ENCODE results near the gene PLCB4. TPM values are rescaled to one million over a fixed set of nuclear protein-coding genes. Genes with fewer than 3 reads are reported as not detected.

The PLCB4 gene
- total RNA-seq: not detected

DNA sequence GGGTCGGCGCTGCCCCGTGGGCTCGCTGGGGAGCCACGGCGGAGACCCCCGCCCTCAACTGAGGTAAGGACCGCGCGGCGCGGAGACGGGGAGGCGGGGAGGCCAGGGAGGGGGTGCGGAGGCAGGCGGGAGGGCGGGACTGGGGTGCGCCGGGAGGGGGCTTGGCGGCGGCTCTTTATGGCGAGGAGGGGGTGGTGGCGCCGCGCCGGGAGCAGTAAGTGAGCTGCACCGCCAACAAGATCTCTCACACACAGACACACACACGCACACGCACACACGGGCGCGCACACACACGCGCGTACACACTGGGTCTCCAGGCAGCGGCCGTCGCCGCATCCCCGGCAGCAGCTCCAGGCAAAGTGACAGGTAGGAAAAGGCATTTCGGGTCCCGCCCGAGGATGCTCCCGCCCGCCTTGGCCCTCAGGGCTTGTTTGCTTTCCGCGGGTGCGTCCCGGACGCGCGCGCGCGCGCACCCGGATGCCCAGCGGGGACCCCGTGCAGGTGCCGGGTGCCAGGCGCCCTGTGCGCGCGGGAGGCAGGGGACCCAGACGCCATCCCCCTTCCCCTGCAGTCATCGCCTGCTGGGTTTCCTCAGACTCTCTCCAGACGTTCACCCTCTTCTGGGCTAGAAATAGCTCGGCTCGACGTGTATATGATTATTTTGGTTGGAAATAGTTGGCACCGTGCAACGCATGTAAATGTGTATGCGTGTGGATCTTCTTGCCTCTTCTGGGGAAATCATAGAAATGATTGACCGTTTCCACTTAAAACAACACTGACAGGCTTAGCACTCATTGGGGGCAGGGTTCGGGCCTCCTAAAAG lies at the start of gene PLCB4:
Gene PLCB4, plus strand, starts transcription at position 247 of the 823 bp plus-strand sequence. CDS start 238,728 bp downstream, outside the sequence.
- Mint-ChIP-seq H3K36me3 (peaks cover 6% of the 10 kb centered on the region), H3K27me3 (peaks cover 6 to 15% of the 10 kb centered on the region in 2 donors), H3K9me3 (peaks cover 3% of the 10 kb centered on the region), H3K27ac (no peak within 1 kb of the TSS), H3K4me1 (ENCODE audit: low read depth in 2 of 2) (peaks cover 4 to 5% of the 10 kb centered on the region in 2 donors), H3K4me3 (peak within 1 kb of the TSS; percentile 40)
- ATAC-seq (no peak), DNase-seq (ENCODE audit: low spot score) (no peak)

DNA sequence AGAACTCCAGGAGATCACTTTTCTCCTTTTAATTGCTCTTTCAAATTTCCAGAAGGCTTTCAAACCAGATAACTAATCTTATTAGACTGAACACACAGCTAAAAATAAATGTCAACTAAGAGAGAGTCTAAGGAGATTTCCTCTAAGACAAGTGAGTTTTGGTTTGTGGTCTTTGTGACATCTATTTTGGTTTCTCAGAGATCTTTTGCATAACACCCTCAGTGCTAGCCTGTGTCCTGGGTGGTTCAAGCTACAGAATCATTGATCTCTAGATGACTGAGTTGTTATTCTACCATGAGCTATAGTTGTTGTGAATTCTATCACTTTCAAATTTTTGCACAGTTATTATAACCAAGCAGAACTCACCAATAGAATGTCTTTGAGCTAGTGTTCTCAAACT lies 49.1 kb upstream of the PLCB4 start:
- peaks cover 0 to 6% of the 10 kb centered on the region in 2 donors for H3K4me1 Mint-ChIP-seq (ENCODE audit: low read depth in 2 of 2)
- no peaks in the 10 kb centered on the region for H3K36me3 Mint-ChIP-seq
- H3K4me3 Mint-ChIP-seq: no peak overlapping the region
- no peak overlapping the region for H3K27ac Mint-ChIP-seq
- DNase-seq (ENCODE audit: low spot score) (no peak), ATAC-seq (no peak)
- no peaks in the 10 kb centered on the region for H3K9me3 Mint-ChIP-seq
- peaks cover 0 to 7% of the 10 kb centered on the region in 2 donors for H3K27me3 Mint-ChIP-seq

DNA sequence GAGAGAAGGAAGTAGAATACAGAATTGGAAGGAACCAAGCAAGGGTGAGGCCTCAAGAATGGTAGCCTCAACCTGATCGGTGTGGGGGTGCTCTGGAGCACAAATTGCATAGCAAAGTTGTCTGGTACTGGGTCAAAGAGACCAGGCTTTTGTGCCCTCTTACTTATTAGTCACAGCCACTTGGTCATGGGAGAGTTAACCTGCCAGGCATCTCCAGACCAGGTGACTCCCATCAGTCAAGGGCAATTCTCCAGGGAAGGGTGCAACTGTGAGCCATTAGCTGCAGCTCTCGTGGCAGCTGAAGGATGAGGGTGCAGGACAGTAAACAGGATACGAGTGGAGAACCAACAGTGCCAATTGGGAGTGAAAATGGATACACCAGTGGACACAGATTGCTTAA lies 47.7 kb upstream of the PLCB4 start:
- H3K4me1 Mint-ChIP-seq (ENCODE audit: low read depth in 2 of 2): peaks cover 0 to 6% of the 10 kb centered on the region in 2 donors
- H3K9me3 Mint-ChIP-seq: no peaks in the 10 kb centered on the region
- H3K4me3 Mint-ChIP-seq: no peak overlapping the region
- DNase-seq (ENCODE audit: low spot score): no peak
- H3K36me3 Mint-ChIP-seq: no peaks in the 10 kb centered on the region
- peaks cover 0 to 7% of the 10 kb centered on the region in 2 donors for H3K27me3 Mint-ChIP-seq
- no peak overlapping the region for H3K27ac Mint-ChIP-seq
- ATAC-seq: no peak

DNA sequence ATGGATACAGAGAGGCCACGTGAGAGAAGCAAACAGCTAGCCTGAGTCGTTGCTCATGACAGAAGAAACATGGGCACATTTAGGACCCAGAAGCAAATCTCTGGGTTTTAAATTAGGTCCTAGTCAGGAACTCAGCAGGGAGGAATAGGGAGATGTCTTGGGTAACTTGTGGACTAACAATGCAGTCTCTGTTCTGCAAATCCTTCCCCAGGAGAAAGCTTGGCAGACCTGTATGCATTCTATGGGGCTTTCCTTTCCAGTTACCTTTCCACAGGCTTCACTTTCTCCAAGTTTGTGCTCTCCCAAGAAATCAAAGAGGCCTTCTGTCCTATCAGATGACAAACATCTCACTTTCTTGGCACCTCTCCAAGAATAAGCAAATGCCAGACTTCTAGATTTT lies 47.2 kb upstream of the PLCB4 start:
- no peak for DNase-seq (ENCODE audit: low spot score)
- no peak overlapping the region for H3K27ac Mint-ChIP-seq
- ATAC-seq: no peak
- peaks cover 0 to 7% of the 10 kb centered on the region in 2 donors for H3K27me3 Mint-ChIP-seq
- H3K36me3 Mint-ChIP-seq: no peaks in the 10 kb centered on the region
- H3K4me3 Mint-ChIP-seq: no peak overlapping the region
- H3K4me1 Mint-ChIP-seq (ENCODE audit: low read depth in 2 of 2): peaks cover 0 to 6% of the 10 kb centered on the region in 2 donors
- no peaks in the 10 kb centered on the region for H3K9me3 Mint-ChIP-seq

DNA sequence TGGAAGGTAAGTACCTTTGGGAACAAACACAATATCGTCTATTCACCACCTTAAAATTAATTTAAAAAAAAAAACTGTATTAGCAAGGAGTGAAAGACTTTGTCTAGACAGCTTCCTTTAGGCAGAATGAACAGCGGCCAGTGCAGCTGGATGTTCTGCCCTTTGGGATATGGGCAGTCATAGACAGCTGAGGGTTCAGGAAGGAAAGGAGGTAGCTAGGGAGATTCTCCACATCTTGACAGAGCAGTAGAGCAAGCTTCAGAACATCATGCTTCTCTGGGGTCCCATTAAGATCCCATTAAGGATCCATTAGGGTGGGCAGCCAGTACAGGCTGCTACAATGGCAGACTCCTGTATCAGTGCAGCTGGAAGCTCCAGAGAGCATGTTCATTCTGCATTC lies 46.5 kb upstream of the PLCB4 start:
- H3K4me1 Mint-ChIP-seq (ENCODE audit: low read depth in 2 of 2): peaks cover 0 to 6% of the 10 kb centered on the region in 2 donors
- H3K36me3 Mint-ChIP-seq: no peaks in the 10 kb centered on the region
- ATAC-seq: no peak
- H3K27me3 Mint-ChIP-seq: peaks cover 0 to 7% of the 10 kb centered on the region in 2 donors
- no peaks in the 10 kb centered on the region for H3K9me3 Mint-ChIP-seq
- no peak for DNase-seq (ENCODE audit: low spot score)
- no peak overlapping the region for H3K27ac Mint-ChIP-seq
- no peak overlapping the region for H3K4me3 Mint-ChIP-seq

DNA sequence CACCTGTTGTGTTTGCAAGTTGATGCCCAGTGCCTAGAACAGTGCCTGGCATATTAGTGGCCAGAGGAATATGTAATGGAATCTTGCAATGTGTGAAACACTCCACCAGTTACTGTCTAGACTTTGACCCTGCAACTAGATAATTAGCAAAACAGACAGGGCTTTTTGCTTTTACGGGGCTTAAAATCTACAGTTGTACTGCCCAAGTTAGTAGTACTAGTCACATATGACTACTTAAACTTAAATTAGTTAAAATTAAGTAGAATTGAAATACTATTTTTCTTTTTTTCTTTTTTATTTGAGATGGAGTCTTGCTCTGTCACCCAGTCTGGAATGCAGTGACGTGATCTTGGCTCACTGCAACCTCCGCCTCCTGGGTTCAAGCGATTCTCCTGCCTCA lies 44.3 kb upstream of the PLCB4 start:
- Mint-ChIP-seq H3K4me1 (ENCODE audit: low read depth in 2 of 2) (peaks cover 0 to 4% of the 10 kb centered on the region in 2 donors), H3K9me3 (no peaks in the 10 kb centered on the region), H3K4me3 (no peak overlapping the region), H3K36me3 (no peaks in the 10 kb centered on the region), H3K27ac (no peak overlapping the region), H3K27me3 (peaks cover 0 to 5% of the 10 kb centered on the region in 2 donors)
- no peak for ATAC-seq
- no peak for DNase-seq (ENCODE audit: low spot score)

DNA sequence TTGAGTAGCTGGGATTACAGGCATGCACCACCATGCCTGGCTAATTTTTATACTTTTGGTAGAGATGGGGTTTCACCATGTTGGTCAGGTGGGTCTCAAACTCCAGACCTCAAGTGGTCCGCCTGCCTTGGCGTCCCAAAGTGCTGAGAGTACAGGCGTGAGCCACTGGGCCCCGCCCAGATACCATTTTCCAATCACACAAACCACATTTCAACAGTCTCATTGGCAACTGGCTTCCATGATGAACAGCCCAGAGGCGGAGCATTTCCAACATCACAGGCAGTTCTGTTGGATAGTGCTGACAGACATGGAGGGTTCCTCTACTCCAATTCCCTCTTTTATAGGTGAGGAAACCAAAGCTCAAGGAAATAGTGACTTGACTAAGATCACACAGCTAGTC lies 43.9 kb upstream of the PLCB4 start:
- Mint-ChIP-seq H3K9me3 (no peaks in the 10 kb centered on the region), H3K27ac (no peak overlapping the region), H3K36me3 (no peaks in the 10 kb centered on the region), H3K4me3 (no peak overlapping the region), H3K4me1 (ENCODE audit: low read depth in 2 of 2) (no peaks in the 10 kb centered on the region), H3K27me3 (peaks cover 0 to 5% of the 10 kb centered on the region in 2 donors)
- ATAC-seq (no peak), DNase-seq (ENCODE audit: low spot score) (no peak)

DNA sequence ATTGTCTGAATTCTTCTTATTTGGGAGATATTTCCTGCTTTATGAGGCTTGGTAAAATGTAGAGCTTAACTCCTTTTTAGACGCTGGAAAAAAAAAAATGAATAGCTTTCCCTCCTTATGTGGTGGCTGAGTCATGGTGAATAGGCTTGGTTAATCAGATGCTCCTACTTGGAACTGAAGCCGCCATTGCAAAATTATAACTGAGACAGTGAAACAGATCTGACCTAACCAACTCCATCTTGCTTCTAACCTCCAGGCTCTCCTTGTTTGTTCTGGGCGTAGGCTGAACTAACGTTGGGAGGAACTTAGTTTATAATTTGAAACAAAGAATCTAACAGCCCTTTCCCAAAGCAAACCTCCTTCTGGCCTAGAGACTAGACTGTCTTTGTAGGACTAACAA lies 43.2 kb upstream of the PLCB4 start:
- no peak overlapping the region for H3K4me3 Mint-ChIP-seq

DNA sequence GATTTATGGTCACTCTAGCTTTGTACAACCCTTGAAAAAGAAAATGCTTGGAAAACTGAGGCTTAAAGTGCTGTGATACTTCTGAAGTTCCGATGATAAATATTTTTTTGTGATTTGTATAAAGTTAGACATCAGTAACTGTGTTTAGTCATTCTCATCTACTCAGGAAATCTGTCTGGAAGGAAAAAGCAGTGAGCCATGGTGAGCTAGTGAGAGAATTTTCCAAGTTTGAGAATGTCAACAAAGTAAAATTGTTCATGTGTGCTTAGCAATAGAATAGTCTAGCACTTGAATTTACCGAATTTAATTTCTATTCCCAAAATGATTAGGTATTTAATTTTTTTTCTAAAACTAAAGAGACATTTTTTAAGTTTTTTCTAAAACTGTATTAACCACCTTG lies 41.3 kb upstream of the PLCB4 start:
- Mint-ChIP-seq H3K4me1 (ENCODE audit: low read depth in 2 of 2) (no peaks in the 10 kb centered on the region), H3K36me3 (no peaks in the 10 kb centered on the region)
- ATAC-seq: no peak

More for the DNA sequence above, 43.2 kb upstream of the PLCB4 start:
- Mint-ChIP-seq H3K36me3 (no peaks in the 10 kb centered on the region), H3K9me3 (no peaks in the 10 kb centered on the region), H3K27ac (no peak overlapping the region), H3K27me3 (peaks cover 0 to 5% of the 10 kb centered on the region in 2 donors), H3K4me1 (ENCODE audit: low read depth in 2 of 2) (no peaks in the 10 kb centered on the region)
- no peak for ATAC-seq
- DNase-seq (ENCODE audit: low spot score): no peak

DNA sequence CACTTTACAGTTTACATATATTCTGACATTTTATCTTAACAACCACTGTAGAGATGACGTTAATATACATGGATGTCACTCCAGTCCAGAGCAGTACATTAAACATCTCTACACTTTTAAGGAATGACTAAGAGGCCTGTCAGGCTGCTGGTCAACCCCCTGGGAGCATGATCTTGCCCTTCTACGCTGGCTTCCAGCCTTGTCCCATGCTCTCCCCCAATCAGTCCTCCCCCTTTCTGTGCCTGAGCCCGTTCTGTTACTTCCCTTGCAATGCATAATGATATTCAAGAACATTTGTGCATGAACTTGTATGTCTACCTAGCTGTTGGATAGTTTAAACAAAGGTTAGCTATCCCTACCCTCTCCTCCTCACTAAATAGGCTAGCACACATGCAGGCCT lies 40.5 kb upstream of the PLCB4 start:
- DNase-seq (ENCODE audit: low spot score) (no peak), ATAC-seq (no peak)
- H3K9me3 Mint-ChIP-seq: peaks cover 5% of the 10 kb centered on the region
- H3K36me3 Mint-ChIP-seq: peaks cover 3% of the 10 kb centered on the region
- no peak overlapping the region for H3K4me3 Mint-ChIP-seq
- H3K4me1 Mint-ChIP-seq (ENCODE audit: low read depth in 2 of 2): no peaks in the 10 kb centered on the region
- H3K27me3 Mint-ChIP-seq: no peaks in the 10 kb centered on the region
- H3K27ac Mint-ChIP-seq: no peak overlapping the region

More for the DNA sequence above, 41.3 kb upstream of the PLCB4 start:
- DNase-seq (ENCODE audit: low spot score): no peak
- Mint-ChIP-seq H3K27me3 (peaks cover 0 to 3% of the 10 kb centered on the region in 2 donors), H3K9me3 (peaks cover 2% of the 10 kb centered on the region), H3K27ac (no peak overlapping the region), H3K4me3 (no peak overlapping the region)

DNA sequence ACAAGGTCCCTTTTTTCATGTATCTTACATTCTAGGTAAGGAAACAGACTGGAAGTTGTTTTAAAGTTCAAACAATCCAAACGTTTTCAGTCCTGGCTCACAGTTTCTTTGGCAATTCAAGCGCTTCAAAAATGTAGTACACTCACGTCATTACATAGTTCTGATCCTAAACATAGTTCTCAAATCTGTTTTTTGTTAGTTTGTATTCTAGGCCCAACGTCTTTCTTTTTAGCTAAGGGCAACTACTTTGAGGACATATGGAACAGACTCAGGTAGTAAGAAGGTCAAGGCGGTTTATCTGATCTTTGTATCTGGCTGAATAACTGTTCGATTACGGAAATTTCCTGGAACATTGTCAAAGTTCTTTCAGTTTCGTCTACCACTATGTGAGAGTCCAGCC lies 36.9 kb upstream of the PLCB4 start:
- no peak overlapping the region for H3K4me3 Mint-ChIP-seq
- no peak for ATAC-seq

DNA sequence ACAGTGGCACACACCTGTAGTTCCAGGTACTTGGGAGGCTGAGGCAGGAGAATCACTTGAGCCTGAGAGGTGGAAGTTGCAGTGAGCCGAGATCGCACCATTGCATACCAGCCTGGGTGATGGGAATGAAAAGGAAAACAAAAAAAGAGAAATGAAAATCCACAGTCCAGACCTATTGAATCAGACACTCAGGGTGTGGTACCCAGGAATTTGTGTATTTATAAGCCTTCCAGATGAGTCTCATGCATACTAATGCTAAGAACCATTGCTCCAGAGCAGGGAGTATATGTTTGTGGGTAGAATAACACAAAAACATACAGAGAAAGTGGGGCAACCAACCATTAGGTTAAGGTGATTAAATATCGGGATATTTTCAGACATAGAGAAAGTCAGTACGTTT lies 36.1 kb upstream of the PLCB4 start:
- peaks cover 5% of the 10 kb centered on the region for H3K9me3 Mint-ChIP-seq
- DNase-seq (ENCODE audit: low spot score) (no peak), ATAC-seq (no peak)
- H3K27ac Mint-ChIP-seq: no peak overlapping the region
- H3K27me3 Mint-ChIP-seq: no peaks in the 10 kb centered on the region
- no peaks in the 10 kb centered on the region for H3K4me1 Mint-ChIP-seq (ENCODE audit: low read depth in 2 of 2)
- no peak overlapping the region for H3K4me3 Mint-ChIP-seq
- peaks cover 5% of the 10 kb centered on the region for H3K36me3 Mint-ChIP-seq

More for the DNA sequence above, 36.9 kb upstream of the PLCB4 start:
- no peak for DNase-seq (ENCODE audit: low spot score)
- peaks cover 5% of the 10 kb centered on the region for H3K9me3 Mint-ChIP-seq
- H3K27me3 Mint-ChIP-seq: no peaks in the 10 kb centered on the region
- H3K36me3 Mint-ChIP-seq: peaks cover 5% of the 10 kb centered on the region
- no peak overlapping the region for H3K27ac Mint-ChIP-seq
- no peaks in the 10 kb centered on the region for H3K4me1 Mint-ChIP-seq (ENCODE audit: low read depth in 2 of 2)

DNA sequence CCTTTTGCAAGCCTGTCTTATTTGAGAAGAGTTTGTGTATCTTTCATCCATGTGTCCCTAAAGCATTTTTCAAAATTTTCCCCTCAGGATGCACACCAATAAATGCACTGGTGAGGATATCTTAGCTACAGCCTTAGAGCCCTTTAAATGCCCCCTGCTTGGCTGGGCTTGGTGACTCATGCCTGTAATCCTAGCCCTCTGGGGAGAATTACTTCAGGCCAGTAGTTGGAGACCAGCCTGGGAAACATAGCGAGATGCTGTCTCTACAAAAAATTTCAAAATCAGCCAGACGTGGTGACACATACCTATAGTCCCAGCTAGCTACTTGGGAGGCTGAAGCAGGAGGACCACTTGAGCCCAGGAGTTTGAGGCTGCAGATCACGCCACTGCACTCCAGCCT lies 33.8 kb upstream of the PLCB4 start:
- DNase-seq (ENCODE audit: low spot score): no peak
- no peak overlapping the region for H3K27ac Mint-ChIP-seq
- no peaks in the 10 kb centered on the region for H3K4me1 Mint-ChIP-seq (ENCODE audit: low read depth in 2 of 2)
- peaks cover 5% of the 10 kb centered on the region for H3K36me3 Mint-ChIP-seq
- H3K4me3 Mint-ChIP-seq: no peak overlapping the region
- H3K9me3 Mint-ChIP-seq: peaks cover 5% of the 10 kb centered on the region
- H3K27me3 Mint-ChIP-seq: no peaks in the 10 kb centered on the region
- ATAC-seq: no peak

DNA sequence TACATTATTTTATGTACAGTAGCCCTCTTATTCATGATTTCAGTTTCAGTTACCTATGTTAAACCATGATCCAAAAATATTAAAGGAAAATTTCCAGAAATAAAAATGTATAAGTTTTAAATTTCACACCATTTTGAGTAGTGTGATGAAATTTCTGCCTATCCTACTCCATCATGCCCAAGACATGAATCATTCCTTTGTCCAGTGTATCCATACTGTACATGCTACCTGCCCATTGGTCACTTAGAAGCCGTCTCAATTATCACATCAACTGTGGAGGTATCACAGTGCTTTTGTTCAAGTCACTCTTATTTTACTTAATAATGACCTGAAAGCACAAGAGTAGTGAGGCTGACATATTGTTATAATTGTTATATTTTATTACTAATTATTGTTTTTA lies 32.3 kb upstream of the PLCB4 start:
- no peak for ATAC-seq
- H3K4me1 Mint-ChIP-seq (ENCODE audit: low read depth in 2 of 2): no peaks in the 10 kb centered on the region

More for the DNA sequence above, 32.3 kb upstream of the PLCB4 start:
- Mint-ChIP-seq H3K36me3 (peaks cover 5% of the 10 kb centered on the region), H3K9me3 (peaks cover 5% of the 10 kb centered on the region), H3K27me3 (no peaks in the 10 kb centered on the region), H3K4me3 (no peak overlapping the region), H3K27ac (no peak overlapping the region)
- DNase-seq (ENCODE audit: low spot score): no peak

Measured in natural killer cell treated with Interleukin-12 subunit alpha and Interleukin-12 subunit beta and Interleukin-15 and Interleukin-18, amount 100 ng/mL, for 72 hours (primary cell).